ENCODE results near the gene INPP5J.

- TF ChIP-seq POLR2AphosphoS5 (IDR thresholded peaks at IDR 0.05; ENCODE audit: low read depth, low read length) (no peak), POLR2A (IDR thresholded peaks at IDR 0.05; ENCODE audit: low read depth, low read length) (no peak)
Measured at GRCh38 chr22:31179345-31179744, 56.6 kb downstream of the INPP5J start.
